Motor neuron (in vitro differentiated cells): ENCODE measurements around the gene TAS2R16. TPM values are rescaled to one million over a fixed set of nuclear protein-coding genes. Genes with fewer than 3 reads are reported as not detected.
"Not testable (repeated sequence)": the region's sequence is repeated elsewhere in the genome, so short reads cannot be mapped to it uniquely, and the experiment has no call there.

Experiments used
- ATAC-seq, 8 experiments: fragments of 200-7000 bp; cut with Tn5 transposase; replicated peaks in 6 of 8; 2 replicates each; pipeline ENCODE4 v1.8.0; 2021; ENCODE audit warnings: mild to moderate bottlenecking in 8 of 8, moderate library complexity in 8 of 8
- H3K27ac ChIP-seq, 2 donors: fragments of 250-450 bp; sonication (Bioruptor Pico); 2 replicates each; pipeline ENCODE4 v1.9.0; 2021; ENCODE audit warnings: antibody characterized with exemption in 2 of 2, mild to moderate bottlenecking in 2 of 2, moderate library complexity in 1 of 2
- H3K4me1 ChIP-seq, 2 donors: fragments of 250-450 bp; sonication (Bioruptor Pico); replicated peaks in 1 of 2; 2 replicates each; pipeline ENCODE4 v1.6.1; 2021; ENCODE audit warnings: antibody characterized with exemption in 2 of 2, mild to moderate bottlenecking in 2 of 2, moderate library complexity in 1 of 2
- H3K4me3 ChIP-seq, 5 donors: fragments of 250-450 bp; sonication (Bioruptor Pico); 2 replicates each; pipeline ENCODE4 v1.9.0; 2021; ENCODE audit warnings: antibody characterized with exemption in 5 of 5, mild to moderate bottlenecking in 5 of 5, moderate library complexity in 4 of 5
- WGBS, 10 experiments: fragments of 450-650 bp; shearing (Covaris generic); methylation state at CpG; one replicate each; pipeline ENCODE4 v1.0.0; 2022; 5-methylcytosine and 5-hydroxymethylcytosine counted together
- in situ Hi-C, 9 experiments: fragments of 400-800 bp; cut with MboI; loops; one replicate each; pipeline ENCODE4 v1.15.0; 2021; ENCODE audit warnings: low sequenced_read_pairs in 9 of 9, low pct_unique_long_range_greater_than_20kb in 2 of 9; ENCODE audit not compliant: unreplicated experiment in 9 of 9
- total RNA-seq, 8 experiments: library from RNA; unstranded; fragments of 300-600 nt; gene quantifications; 2 replicates each; pipeline versions ENCODE4 v1.2.3 to v1.2.4, GENCODE V29; 2022

The TAS2R16 gene
- total RNA-seq, 8 experiments from 2014 or later, result 0.38 TPM; not detected in 7

DNA sequence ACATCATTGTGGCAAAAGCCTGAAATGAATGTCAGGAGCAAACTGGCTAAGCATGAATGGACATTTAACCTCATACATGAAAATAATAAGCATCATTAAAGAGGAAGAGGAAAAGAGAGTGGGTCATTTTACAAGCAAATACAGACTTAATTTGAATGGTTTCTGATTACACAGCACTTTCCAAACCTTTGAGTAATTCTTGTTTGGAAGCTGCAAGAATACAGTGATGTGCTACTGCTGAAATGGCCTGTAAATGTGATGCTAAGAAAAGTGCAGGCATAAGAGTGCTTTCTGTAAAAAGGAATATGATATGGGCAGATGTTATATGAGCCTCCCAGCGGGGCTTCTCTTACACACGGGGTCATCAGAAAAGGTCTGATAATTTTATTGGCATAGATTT, 30.2 kb downstream of the TAS2R16 start:
- no peak overlapping the region for H3K4me3 ChIP-seq
- H3K27ac ChIP-seq, result no peak overlapping the region
- H3K4me1 ChIP-seq, result peaks cover 10 to 11% of the 10 kb centered on the region in 2 donors
- in situ Hi-C loops, result no loop called here
- WGBS, 10 experiments, result 0 to 100% (median 33%) methylated on average over 1 to 2 of the region's 2 CpGs; no CpG with 5 or more reads in 1 of the 10 experiments
- ATAC-seq, result peak in 1 of 8 experiments; percentile 47

DNA sequence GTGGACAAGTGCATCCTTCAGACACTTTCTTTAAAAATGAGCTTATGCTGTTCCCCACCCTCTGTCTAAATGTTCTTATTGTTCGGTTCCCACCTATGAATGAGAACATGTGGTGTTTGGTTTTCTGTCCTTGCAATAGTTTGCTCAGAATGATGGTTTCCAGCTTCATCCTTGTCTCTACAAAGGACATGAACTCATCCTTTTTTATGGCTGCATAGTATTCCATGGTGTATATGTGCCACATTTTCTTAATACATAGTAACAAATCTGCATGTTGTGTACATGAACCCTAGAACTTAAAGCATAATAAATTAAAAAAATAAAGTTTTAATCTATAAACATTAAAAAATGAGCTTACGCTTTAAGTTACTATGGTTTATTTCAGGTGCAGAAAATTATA, 41.8 kb downstream of the TAS2R16 start:
- WGBS, 10 experiments, result 29 to 100% (median 100%) methylated on average over 1 to 2 of the region's 2 CpGs; no CpG with 5 or more reads in 1 of the 10 experiments
- H3K4me3 ChIP-seq, H3K27ac ChIP-seq, in situ Hi-C loops, ATAC-seq, H3K4me1 ChIP-seq: not testable (repeated sequence)

DNA sequence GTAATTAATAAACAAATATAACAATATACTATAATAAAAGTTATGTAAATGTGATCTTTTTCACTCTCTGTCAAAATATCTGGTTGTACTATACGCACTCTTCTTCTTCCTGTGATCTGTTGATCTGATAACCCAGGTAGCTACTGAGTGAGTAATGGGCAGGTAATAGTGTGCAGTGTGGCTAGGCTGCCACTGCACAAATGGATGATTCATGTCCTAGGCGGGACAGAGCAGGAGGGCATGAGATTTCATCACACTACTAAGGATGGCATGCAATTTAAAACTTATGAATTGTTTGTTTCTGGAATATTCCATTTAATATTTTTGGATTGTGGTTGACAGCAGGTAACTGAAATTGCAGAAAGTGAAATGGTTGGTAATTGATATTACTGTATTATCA, 44.5 kb downstream of the TAS2R16 start:
- Histone ChIP-seq H3K4me3 (no peak overlapping the region), H3K27ac (no peak overlapping the region), H3K4me1 (no peaks in the 10 kb centered on the region)
- in situ Hi-C loops, result no loop called here
- no peak for ATAC-seq
- 0 to 91% (median 50%) methylated on average over 1 to 2 of the region's 2 CpGs; no CpG with 5 or more reads in 2 of the 10 experiments for WGBS, 10 experiments

DNA sequence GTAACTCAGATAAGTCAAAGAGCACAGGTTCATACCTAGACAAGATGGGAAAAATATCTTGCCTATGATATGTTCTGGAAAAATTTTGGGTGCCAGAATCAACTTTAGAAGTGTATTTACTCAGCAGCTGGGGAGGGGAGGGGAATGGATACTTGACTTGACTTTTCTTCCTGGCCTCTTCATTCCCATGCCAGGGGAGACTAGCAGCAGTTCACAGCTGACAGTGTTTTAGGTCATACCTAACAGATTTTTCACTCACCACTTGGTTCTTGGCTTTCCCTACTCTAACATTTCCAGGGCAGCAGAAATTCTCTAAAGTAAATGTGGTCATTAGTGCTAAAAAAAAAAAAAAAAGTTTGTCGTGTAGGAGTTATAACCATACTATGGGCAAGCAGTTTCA, 46.3 kb downstream of the TAS2R16 start:
- H3K27ac ChIP-seq, result no peak overlapping the region
- no peaks in the 10 kb centered on the region for H3K4me1 ChIP-seq
- 10 to 100% (median 73%) methylated on average over 1 of the region's 1 CpG; no CpG with 5 or more reads in 2 of the 10 experiments for WGBS, 10 experiments
- no peak for ATAC-seq
- in situ Hi-C loops, result no loop called here
- H3K4me3 ChIP-seq, result no peak overlapping the region

Other genes with a start within 250 kb of the TAS2R16 start
- 10 to 100 TPM in 1 of 8 experiments, 1 to 10 TPM in 7; 1.3 to 89.1 (median 3.1) TPM for gene CADPS2, start 109.2 kb downstream of the TAS2R16 start, total RNA-seq
- under 1 TPM in 2 of 8 experiments, not detected in 6; 0.10 to 0.13 TPM for gene SLC13A1, start 204.3 kb upstream of the TAS2R16 start, total RNA-seq